AG04449 (cell line): ENCODE data around the gene COL5A1.
"Not testable (repeated sequence)": the region's sequence is repeated elsewhere in the genome, so short reads cannot be mapped to it uniquely, and the experiment has no call there.

ENCODE experiments used
- CTCF ChIA-PET: fragments of 350-600 bp; formaldehyde crosslinking; extraction: SDS; loops from one replicate; lab custom pipeline; 2021; ENCODE audit warnings: antibody characterized with exemption; lab: Yijun Ruan, JAX
- POLR2A ChIA-PET: fragments of 400-600, 350-600 bp; formaldehyde crosslinking; extraction: SDS; loops from one replicate; lab custom pipeline; 2020; ENCODE audit warnings: antibody characterized with exemption, inconsistent platforms; lab: Yijun Ruan, JAX
- DNase-seq: peaks from one replicate; pipeline ENCODE4 v3.0.0-alpha.2; 2010; ENCODE audit warnings: low read depth, low spot score
- H3K4me3 ChIP-seq: 2 replicates; pipeline ENCODE4 v1.5.1; 2011; ENCODE audit warnings: low read depth, mild to moderate bottlenecking, control low read depth, low read length
- TF ChIP-seq, protein P1 (sequence below): IDR thresholded peaks from one replicate; pipeline ENCODE4 v1.5.1; 2011; ENCODE audit warnings: mild to moderate bottlenecking, moderate library complexity, low read length, control low read depth, inconsistent platforms; ENCODE audit not compliant: insufficient read depth; ENCODE audit errors: missing control alignments

Gene COL5A1

GRCh38 chr9:134699343-134699740 is 57.7 kb downstream of the COL5A1 start:
- no peak for DNase-seq
- TF ChIP-seq, protein P1, sequence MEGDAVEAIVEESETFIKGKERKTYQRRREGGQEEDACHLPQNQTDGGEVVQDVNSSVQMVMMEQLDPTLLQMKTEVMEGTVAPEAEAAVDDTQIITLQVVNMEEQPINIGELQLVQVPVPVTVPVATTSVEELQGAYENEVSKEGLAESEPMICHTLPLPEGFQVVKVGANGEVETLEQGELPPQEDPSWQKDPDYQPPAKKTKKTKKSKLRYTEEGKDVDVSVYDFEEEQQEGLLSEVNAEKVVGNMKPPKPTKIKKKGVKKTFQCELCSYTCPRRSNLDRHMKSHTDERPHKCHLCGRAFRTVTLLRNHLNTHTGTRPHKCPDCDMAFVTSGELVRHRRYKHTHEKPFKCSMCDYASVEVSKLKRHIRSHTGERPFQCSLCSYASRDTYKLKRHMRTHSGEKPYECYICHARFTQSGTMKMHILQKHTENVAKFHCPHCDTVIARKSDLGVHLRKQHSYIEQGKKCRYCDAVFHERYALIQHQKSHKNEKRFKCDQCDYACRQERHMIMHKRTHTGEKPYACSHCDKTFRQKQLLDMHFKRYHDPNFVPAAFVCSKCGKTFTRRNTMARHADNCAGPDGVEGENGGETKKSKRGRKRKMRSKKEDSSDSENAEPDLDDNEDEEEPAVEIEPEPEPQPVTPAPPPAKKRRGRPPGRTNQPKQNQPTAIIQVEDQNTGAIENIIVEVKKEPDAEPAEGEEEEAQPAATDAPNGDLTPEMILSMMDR = no peak
- no peak overlapping the region for H3K4me3 ChIP-seq
- POLR2A ChIA-PET = interaction anchor here (0.6 kb wide), 1 partner anchor 300 kb away, joined by 3 read pairs; no protein-coding TSS in a partner anchor
- CTCF ChIA-PET = interaction anchor here (1.0 to 2.6 kb wide), 4 partner anchors 27 to 250 kb away, joined by 4 to 7 read pairs (median 6); no protein-coding TSS in a partner anchor

DNA sequence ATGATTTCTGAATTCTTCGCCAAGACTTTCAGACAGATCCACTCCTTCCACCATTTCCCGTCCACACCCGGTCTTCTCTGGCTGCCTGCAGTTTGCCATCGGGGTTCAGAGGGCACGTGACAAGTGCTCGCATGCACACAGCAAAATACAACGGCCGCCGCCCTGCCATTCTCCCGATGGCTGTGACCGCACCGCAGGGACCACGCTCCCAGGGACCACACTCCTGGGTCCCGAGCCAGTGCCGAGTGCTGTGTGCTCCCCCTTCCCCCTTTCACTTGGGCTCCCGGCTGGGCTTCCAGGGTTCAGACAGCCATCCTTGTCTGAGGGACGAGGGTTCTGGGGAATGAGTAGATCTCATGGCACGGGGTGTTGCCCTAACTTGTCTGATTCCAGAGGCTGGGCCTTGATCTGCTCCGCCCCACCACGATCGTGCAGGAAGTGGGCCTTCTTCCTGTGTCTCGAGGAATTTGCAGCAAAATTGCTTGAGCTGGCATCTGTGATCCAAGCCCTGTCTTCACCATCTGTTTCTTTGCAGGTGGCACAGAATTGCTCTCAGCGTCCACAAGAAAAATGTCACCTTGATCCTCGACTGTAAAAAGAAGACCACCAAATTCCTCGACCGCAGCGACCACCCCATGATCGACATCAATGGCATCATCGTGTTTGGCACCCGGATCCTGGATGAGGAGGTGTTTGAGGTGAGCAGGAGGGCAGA is 59.2 kb downstream of the COL5A1 start:
- TF ChIP-seq, protein P1 = no peak

DNA sequence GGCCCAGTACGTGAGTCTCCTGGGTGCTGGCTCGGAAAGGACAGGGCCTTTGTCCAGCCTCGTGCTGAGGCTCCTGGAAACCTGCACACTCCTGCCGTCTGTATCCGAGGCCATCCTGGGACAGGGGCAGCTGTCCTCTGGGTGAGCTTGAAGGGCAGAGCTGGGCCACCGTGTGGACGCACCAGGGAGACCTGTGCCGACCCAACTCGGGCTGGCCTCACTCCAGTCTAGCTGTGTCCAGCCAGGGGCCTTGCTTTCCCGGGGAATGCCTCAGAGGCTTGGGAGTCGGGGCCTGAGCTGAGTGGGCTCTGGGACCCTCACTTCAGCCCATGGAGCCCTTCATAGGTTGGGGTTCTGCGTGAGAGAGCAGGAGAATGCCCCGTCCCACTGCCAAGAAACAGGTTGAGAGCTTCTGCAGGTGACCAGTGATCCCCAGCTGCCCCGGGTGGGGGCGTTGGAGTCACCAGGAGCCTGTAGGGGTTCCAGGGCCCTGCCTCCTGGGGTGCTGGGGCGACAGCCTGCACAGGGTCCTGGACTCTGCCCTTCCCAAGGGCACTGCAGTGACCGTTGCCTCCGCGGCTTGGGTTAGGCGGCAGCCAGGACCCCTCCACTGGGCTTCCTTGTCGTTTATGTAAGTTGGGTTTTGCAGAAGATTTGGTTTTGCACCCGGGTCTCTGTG is 60.1 kb downstream of the COL5A1 start:
- CTCF ChIA-PET = interaction anchor here (1.5 to 2.1 kb wide), 2 partner anchors 12 to 15 kb away, joined by 7 read pairs; no protein-coding TSS in a partner anchor
- POLR2A ChIA-PET = no interaction called here
- TF ChIP-seq, protein P1 = no peak

More for the DNA sequence above, 59.2 kb downstream of the COL5A1 start:
- CTCF ChIA-PET = no interaction called here
- H3K4me3 ChIP-seq = no peak overlapping the region
- no peak for DNase-seq
- POLR2A ChIA-PET = no interaction called here

DNA sequence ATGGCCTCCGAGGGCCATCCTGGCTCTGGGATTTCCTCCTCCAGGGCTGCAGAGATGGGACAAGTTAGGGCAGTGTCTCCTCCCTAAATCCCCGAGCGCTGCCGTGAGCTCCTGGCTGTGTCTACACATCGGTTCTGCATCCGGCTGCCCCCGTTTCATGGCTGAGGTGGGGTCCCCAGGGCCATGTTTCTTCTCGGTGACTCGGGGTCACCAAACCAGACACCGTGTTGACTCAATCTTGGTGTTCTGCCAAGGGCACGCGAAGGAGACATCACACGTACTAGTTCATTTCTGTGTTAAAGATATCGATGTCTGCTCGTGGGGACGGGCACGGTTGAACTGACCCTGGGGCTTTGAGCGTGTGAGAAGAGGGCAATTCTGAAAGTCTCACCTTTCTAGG is 60.7 kb downstream of the COL5A1 start:
- no peak overlapping the region for H3K4me3 ChIP-seq
- TF ChIP-seq, protein P1 = no peak
- no peak for DNase-seq
- ChIA-PET POLR2A (interaction anchor here (0.7 kb wide), 1 partner anchor 77 kb away, joined by 3 read pairs; no protein-coding TSS in a partner anchor), CTCF (interaction anchor here (1.5 to 2.2 kb wide), 3 partner anchors 13 to 253 kb away, joined by 7 to 9 read pairs (median 7); no protein-coding TSS in a partner anchor)

More for the DNA sequence above, 60.1 kb downstream of the COL5A1 start:
- no peak for DNase-seq
- H3K4me3 ChIP-seq = no peak overlapping the region

- CTCF ChIA-PET = interaction anchor here (0.8 to 2.2 kb wide), 6 partner anchors 13 to 256 kb away, joined by 3 to 9 read pairs (median 6); no protein-coding TSS in a partner anchor
- POLR2A ChIA-PET, H3K4me3 ChIP-seq: not testable (repeated sequence)
These were observed 62.1 kb downstream of the COL5A1 start for GRCh38 chr9:134703730-134704114.

GRCh38 chr9:134704498-134704897 is 62.9 kb downstream of the COL5A1 start:
- ChIA-PET POLR2A (no interaction called here), CTCF (interaction anchor here (0.8 to 2.2 kb wide), 3 partner anchors 15 to 257 kb away, joined by 3 to 9 read pairs (median 5); no protein-coding TSS in a partner anchor)
- no peak overlapping the region for H3K4me3 ChIP-seq
- TF ChIP-seq, protein P1 = no peak
- DNase-seq = no peak

More at GRCh38 chr9:134703730-134704114, 62.1 kb downstream of the COL5A1 start:
- DNase-seq = not testable (repeated sequence)
